ENCODE data around the gene CRKL.

Gene CRKL

DNA sequence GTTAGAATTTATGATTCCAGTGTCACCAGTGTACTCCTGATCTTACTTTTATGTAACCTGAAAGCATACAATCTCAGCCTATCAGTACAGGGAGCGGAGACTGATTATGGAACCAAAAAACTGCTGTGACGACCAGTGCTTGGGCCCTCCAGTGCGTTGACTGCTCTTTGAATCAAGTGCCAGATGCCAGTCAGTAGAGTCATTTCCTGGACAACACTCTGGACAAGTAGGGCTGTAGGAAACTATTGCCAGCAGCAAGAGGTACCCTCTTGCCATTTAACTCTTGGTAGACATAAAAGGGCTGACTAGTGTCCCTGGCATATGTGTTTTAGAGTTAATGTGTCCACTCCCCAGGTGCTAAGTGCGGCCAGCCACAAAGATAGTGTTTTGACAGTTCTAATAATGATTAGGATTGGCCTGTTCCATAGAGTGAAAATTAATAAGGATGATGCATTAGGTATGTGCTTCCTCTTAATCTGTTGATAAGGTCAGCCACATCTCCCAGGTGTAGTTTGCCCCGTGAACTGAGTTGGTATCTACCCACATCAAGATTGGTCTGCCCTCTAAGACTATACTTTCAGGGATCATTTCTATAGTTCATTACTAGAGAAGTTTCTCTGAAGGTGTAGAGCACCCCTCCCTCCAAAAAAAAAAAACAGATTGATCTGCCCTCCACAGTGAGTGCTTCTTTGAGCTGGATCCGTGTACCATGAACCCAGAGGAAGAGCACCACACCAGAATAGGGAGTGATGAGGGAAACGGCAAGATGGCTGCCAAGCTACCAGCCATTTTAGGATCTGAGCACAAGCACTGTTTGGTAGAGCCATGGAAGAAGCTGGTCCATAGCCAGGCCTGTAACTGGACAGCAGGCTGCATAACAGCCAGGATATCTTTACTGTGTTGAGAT, 29.1 kb downstream of the CRKL start:
- Histone ChIP-seq H2BK5ac (ENCODE audit: low read length) (no peak overlapping the region), H3K4me1 (ENCODE audit: control insufficient read depth in 2 of 2, insufficient read depth in 1 of 2, low read depth in 1 of 2, low read length in 2 of 2) (no peaks in the 10 kb centered on the region), H3K9ac (ENCODE audit: low read depth, low read length, poor library complexity) (no peak overlapping the region), H3K27ac (replicated peaks; ENCODE audit: low read length) (no peak overlapping the region), H3K4me3 (ENCODE audit: low read length in 2 of 2) (no peak overlapping the region), H3K14ac (ENCODE audit: low read length) (no peak overlapping the region), H3K79me1 (ENCODE audit: low read depth, low read length) (peaks cover 2% of the 10 kb centered on the region), H3K4ac (ENCODE audit: low read length) (no peak overlapping the region), H3K18ac (ENCODE audit: low read length) (no peak overlapping the region), H2BK15ac (ENCODE audit: low read length) (no peak overlapping the region), H2AK5ac (ENCODE audit: low read depth, low read length) (no peak overlapping the region), H3K4me2 (ENCODE audit: insufficient read depth, low read length, poor library complexity, severe bottlenecking) (no peak overlapping the region), H4K8ac (ENCODE audit: low read depth, low read length) (no peak overlapping the region), H4K91ac (ENCODE audit: low read depth, low read length, poor library complexity) (no peak overlapping the region), H3K27me3 (ENCODE audit: control insufficient read depth in 3 of 3, insufficient read depth in 3 of 3, low read depth in 1 of 3, low read length in 3 of 3) (no peaks in the 10 kb centered on the region), H2AFZ (ENCODE audit: low read length) (no peak overlapping the region), H2BK12ac (ENCODE audit: low read length) (no peak overlapping the region), H3K23ac (ENCODE audit: low read depth, low read length, poor library complexity) (no peak overlapping the region), H2BK120ac (ENCODE audit: low read depth, low read length) (no peak overlapping the region), H3K36me3 (replicated peaks in 1 of 2; ENCODE audit: control insufficient read depth in 2 of 2, insufficient read depth in 2 of 2, low read length in 2 of 2) (peaks cover 17 to 89% of the 10 kb centered on the region in 2 donors), H3K9me3 (replicated peaks in 1 of 2; ENCODE audit: control insufficient read depth in 2 of 2, insufficient read depth in 1 of 2, low read depth in 1 of 2, low read length in 2 of 2) (peaks cover 0 to 3% of the 10 kb centered on the region in 2 donors)
- WGBS, 2 donors (ENCODE audit: extremely low coverage in 2 of 2, insufficient read length in 2 of 2, insufficient replicate concordance in 1 of 2): no CpG with 5 or more reads among the region's 7 CpGs
- DNase-seq (ENCODE audit: low spot score): no peak

GRCh38 chr22:20946991-20947390, 29.8 kb downstream of the CRKL start:
- Histone ChIP-seq H3K36me3 (replicated peaks in 1 of 2; ENCODE audit: control insufficient read depth in 2 of 2, insufficient read depth in 2 of 2, low read length in 2 of 2) (peaks cover 18 to 92% of the 10 kb centered on the region in 2 donors), H2AFZ (ENCODE audit: low read length) (no peak overlapping the region), H3K4me2 (ENCODE audit: insufficient read depth, low read length, poor library complexity, severe bottlenecking) (no peak overlapping the region), H3K14ac (ENCODE audit: low read length) (no peak overlapping the region), H3K4me3 (ENCODE audit: low read length in 2 of 2) (no peak overlapping the region), H3K9me3 (replicated peaks in 1 of 2; ENCODE audit: control insufficient read depth in 2 of 2, insufficient read depth in 1 of 2, low read depth in 1 of 2, low read length in 2 of 2) (peaks cover 0 to 3% of the 10 kb centered on the region in 2 donors), H2BK15ac (ENCODE audit: low read length) (no peak overlapping the region), H3K27me3 (ENCODE audit: control insufficient read depth in 3 of 3, insufficient read depth in 3 of 3, low read depth in 1 of 3, low read length in 3 of 3) (no peaks in the 10 kb centered on the region), H3K18ac (ENCODE audit: low read length) (no peak overlapping the region), H3K9ac (ENCODE audit: low read depth, low read length, poor library complexity) (no peak overlapping the region), H4K8ac (ENCODE audit: low read depth, low read length) (no peak overlapping the region), H2BK120ac (ENCODE audit: low read depth, low read length) (no peak overlapping the region), H4K91ac (ENCODE audit: low read depth, low read length, poor library complexity) (no peak overlapping the region), H3K23ac (ENCODE audit: low read depth, low read length, poor library complexity) (no peak overlapping the region), H3K27ac (replicated peaks; ENCODE audit: low read length) (no peak overlapping the region), H2BK12ac (ENCODE audit: low read length) (no peak overlapping the region), H2AK5ac (ENCODE audit: low read depth, low read length) (no peak overlapping the region), H3K4ac (ENCODE audit: low read length) (no peak overlapping the region), H2BK5ac (ENCODE audit: low read length) (no peak overlapping the region), H3K4me1 (ENCODE audit: control insufficient read depth in 2 of 2, insufficient read depth in 1 of 2, low read depth in 1 of 2, low read length in 2 of 2) (no peaks in the 10 kb centered on the region), H3K79me1 (ENCODE audit: low read depth, low read length) (peaks cover 2% of the 10 kb centered on the region)
- no CpG with 5 or more reads among the region's 1 CpG for whole genome bisulfite sequencing, 2 donors (ENCODE audit: extremely low coverage in 2 of 2, insufficient read length in 2 of 2, insufficient replicate concordance in 1 of 2)
- DNase-seq (ENCODE audit: low spot score): no peak

- Histone ChIP-seq H3K27ac (replicated peaks; ENCODE audit: low read length) (no peak overlapping the region), H3K4me2 (ENCODE audit: insufficient read depth, low read length, poor library complexity, severe bottlenecking) (no peak overlapping the region), H3K79me1 (ENCODE audit: low read depth, low read length) (peaks cover 2% of the 10 kb centered on the region), H3K18ac (ENCODE audit: low read length) (no peak overlapping the region), H2BK5ac (ENCODE audit: low read length) (no peak overlapping the region), H3K9me3 (replicated peaks in 1 of 2; ENCODE audit: control insufficient read depth in 2 of 2, insufficient read depth in 1 of 2, low read depth in 1 of 2, low read length in 2 of 2) (no peaks in the 10 kb centered on the region), H3K4me3 (ENCODE audit: low read length in 2 of 2) (no peak overlapping the region), H4K91ac (ENCODE audit: low read depth, low read length, poor library complexity) (no peak overlapping the region), H3K4me1 (ENCODE audit: control insufficient read depth in 2 of 2, insufficient read depth in 1 of 2, low read depth in 1 of 2, low read length in 2 of 2) (no peaks in the 10 kb centered on the region), H3K14ac (ENCODE audit: low read length) (no peak overlapping the region), H2BK120ac (ENCODE audit: low read depth, low read length) (no peak overlapping the region), H3K4ac (ENCODE audit: low read length) (no peak overlapping the region), H3K9ac (ENCODE audit: low read depth, low read length, poor library complexity) (no peak overlapping the region), H3K23ac (ENCODE audit: low read depth, low read length, poor library complexity) (no peak overlapping the region), H2BK15ac (ENCODE audit: low read length) (no peak overlapping the region), H2AK5ac (ENCODE audit: low read depth, low read length) (no peak overlapping the region), H3K36me3 (replicated peaks in 1 of 2; ENCODE audit: control insufficient read depth in 2 of 2, insufficient read depth in 2 of 2, low read length in 2 of 2) (peaks cover 26 to 93% of the 10 kb centered on the region in 2 donors), H4K8ac (ENCODE audit: low read depth, low read length) (no peak overlapping the region), H2BK12ac (ENCODE audit: low read length) (no peak overlapping the region), H2AFZ (ENCODE audit: low read length) (no peak overlapping the region), H3K27me3 (ENCODE audit: control insufficient read depth in 3 of 3, insufficient read depth in 3 of 3, low read depth in 1 of 3, low read length in 3 of 3) (no peaks in the 10 kb centered on the region)
- WGBS, 2 donors (ENCODE audit: extremely low coverage in 2 of 2, insufficient read length in 2 of 2, insufficient replicate concordance in 1 of 2): no CpG with 5 or more reads among the region's 5 CpGs
- DNase-seq (ENCODE audit: low spot score): no peak
These were observed 31.2 kb downstream of the CRKL start for GRCh38 chr22:20948450-20948849.

DNA sequence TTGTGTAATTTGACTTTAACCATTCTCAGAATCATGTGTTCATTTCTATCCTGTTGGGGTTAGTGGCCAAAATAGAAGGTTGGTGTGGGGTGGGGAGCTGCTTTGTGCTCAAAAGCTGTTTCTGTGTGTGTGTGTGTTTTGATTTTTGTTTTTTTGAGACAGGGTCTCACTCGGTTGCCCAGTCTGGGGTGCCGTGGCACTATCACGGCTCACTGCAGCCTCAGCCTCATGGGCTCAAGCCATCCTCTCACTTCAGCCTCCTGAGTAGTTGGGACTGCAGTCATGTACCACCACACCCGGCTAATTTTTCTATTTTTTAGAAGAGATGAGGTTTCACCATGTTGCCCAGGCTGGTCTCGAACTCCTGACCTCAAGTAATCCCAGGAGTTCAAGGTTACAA, 31.8 kb downstream of the CRKL start:
- no peak overlapping the region for H2BK15ac ChIP-seq (ENCODE audit: low read length)
- no peaks in the 10 kb centered on the region for H3K9me3 ChIP-seq (replicated peaks in 1 of 2; ENCODE audit: control insufficient read depth in 2 of 2, insufficient read depth in 1 of 2, low read depth in 1 of 2, low read length in 2 of 2)
- H3K4ac ChIP-seq (ENCODE audit: low read length): no peak overlapping the region
- no peak overlapping the region for H3K4me3 ChIP-seq (ENCODE audit: low read length in 2 of 2)
- no peak overlapping the region for H2BK120ac ChIP-seq (ENCODE audit: low read depth, low read length)
- H2AK5ac ChIP-seq (ENCODE audit: low read depth, low read length): no peak overlapping the region
- H3K27me3 ChIP-seq (ENCODE audit: control insufficient read depth in 3 of 3, insufficient read depth in 3 of 3, low read depth in 1 of 3, low read length in 3 of 3): no peaks in the 10 kb centered on the region
- no peak overlapping the region for H3K18ac ChIP-seq (ENCODE audit: low read length)
- H2AFZ ChIP-seq (ENCODE audit: low read length): no peak overlapping the region
- DNase-seq (ENCODE audit: low spot score): no peak
- no peak overlapping the region for H4K91ac ChIP-seq (ENCODE audit: low read depth, low read length, poor library complexity)
- no peak overlapping the region for H3K14ac ChIP-seq (ENCODE audit: low read length)
- H2BK12ac ChIP-seq (ENCODE audit: low read length): no peak overlapping the region
- H3K79me1 ChIP-seq (ENCODE audit: low read depth, low read length): peaks cover 2% of the 10 kb centered on the region
- H3K27ac ChIP-seq (replicated peaks; ENCODE audit: low read length): no peak overlapping the region
- no peak overlapping the region for H2BK5ac ChIP-seq (ENCODE audit: low read length)
- no peak overlapping the region for H3K23ac ChIP-seq (ENCODE audit: low read depth, low read length, poor library complexity)
- no peaks in the 10 kb centered on the region for H3K4me1 ChIP-seq (ENCODE audit: control insufficient read depth in 2 of 2, insufficient read depth in 1 of 2, low read depth in 1 of 2, low read length in 2 of 2)
- H3K4me2 ChIP-seq (ENCODE audit: insufficient read depth, low read length, poor library complexity, severe bottlenecking): no peak overlapping the region
- no CpG with 5 or more reads among the region's 5 CpGs for WGBS, 2 donors (ENCODE audit: extremely low coverage in 2 of 2, insufficient read length in 2 of 2, insufficient replicate concordance in 1 of 2)
- H3K9ac ChIP-seq (ENCODE audit: low read depth, low read length, poor library complexity): no peak overlapping the region
- H4K8ac ChIP-seq (ENCODE audit: low read depth, low read length): no peak overlapping the region
- H3K36me3 ChIP-seq (replicated peaks in 1 of 2; ENCODE audit: control insufficient read depth in 2 of 2, insufficient read depth in 2 of 2, low read length in 2 of 2): peaks cover 28 to 93% of the 10 kb centered on the region in 2 donors
